Dermis blood vessel endothelial cell (primary cell): Measurements from ENCODE around the gene ZNRF4. TPM values are rescaled to one million over a fixed set of nuclear protein-coding genes. Genes with fewer than 3 reads are reported as not detected.
"Not testable (repeated sequence)": the region's sequence is repeated elsewhere in the genome, so short reads cannot be mapped to it uniquely, and the experiment has no call there.

Experiments used
- DNase-seq: peaks from one replicate; pipeline ENCODE4 v3.0.0; 2010
- total RNA-seq: library from RNA; depleted of rRNA; stranded (reverse); fragments of >200 nt; gene quantifications from 2 replicates; pipeline ENCODE4 v1.2.3, GENCODE V29; 2014

ZNRF4 gene
- total RNA-seq, 1 donor from 2014 or later: not detected

GRCh38 chr19:5478241-5478924 lies 23.2 kb downstream of the ZNRF4 start:
- DNase-seq: no peak

GRCh38 chr19:5478925-5479588 lies 23.8 kb downstream of the ZNRF4 start:
- no peak for DNase-seq

DNA sequence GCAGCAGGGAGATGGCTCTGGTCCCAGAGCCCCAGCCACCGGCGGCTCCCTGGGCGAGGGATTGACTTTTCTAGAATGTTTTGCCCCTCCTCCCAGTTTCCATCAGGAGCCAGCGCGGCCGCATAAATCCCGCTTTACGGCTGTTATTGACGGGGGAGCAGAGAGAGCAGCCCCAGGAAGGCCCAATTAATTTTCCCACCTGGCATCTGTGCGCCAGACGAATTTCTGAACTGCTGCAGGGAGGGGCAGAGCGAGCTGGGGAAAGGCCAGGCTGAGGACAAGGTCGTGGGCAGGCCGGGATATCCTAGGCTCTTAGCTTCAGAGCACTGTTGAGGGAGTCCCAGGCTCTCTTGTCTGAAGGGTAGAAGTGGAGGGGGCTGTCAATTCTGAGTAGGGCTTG lies 24.7 kb downstream of the ZNRF4 start:
- DNase-seq: no peak

- DNase-seq: peak; percentile 43
Measured at GRCh38 chr19:5480427-5480836, 25.2 kb downstream of the ZNRF4 start.

DNA sequence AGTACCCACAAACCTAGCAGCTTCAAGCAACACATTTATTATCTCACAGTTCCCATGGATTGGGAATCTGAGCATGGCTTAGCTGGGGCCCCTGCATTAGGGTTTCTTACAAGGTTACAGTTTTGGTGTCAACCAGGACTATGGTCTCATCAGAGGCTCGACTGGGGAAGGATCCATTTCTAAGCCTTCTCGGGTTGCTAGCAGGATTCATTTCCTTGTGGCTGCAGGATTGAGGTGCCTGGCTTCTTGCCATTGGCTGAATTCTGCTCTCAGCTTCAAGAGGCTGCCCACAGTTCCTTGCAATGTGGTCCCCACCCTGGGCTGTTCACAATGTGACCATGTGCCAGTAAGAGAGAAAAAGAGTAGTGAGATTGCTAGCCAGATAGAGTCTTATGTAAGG lies 26.7 kb downstream of the ZNRF4 start:
- no peak for DNase-seq

DNA sequence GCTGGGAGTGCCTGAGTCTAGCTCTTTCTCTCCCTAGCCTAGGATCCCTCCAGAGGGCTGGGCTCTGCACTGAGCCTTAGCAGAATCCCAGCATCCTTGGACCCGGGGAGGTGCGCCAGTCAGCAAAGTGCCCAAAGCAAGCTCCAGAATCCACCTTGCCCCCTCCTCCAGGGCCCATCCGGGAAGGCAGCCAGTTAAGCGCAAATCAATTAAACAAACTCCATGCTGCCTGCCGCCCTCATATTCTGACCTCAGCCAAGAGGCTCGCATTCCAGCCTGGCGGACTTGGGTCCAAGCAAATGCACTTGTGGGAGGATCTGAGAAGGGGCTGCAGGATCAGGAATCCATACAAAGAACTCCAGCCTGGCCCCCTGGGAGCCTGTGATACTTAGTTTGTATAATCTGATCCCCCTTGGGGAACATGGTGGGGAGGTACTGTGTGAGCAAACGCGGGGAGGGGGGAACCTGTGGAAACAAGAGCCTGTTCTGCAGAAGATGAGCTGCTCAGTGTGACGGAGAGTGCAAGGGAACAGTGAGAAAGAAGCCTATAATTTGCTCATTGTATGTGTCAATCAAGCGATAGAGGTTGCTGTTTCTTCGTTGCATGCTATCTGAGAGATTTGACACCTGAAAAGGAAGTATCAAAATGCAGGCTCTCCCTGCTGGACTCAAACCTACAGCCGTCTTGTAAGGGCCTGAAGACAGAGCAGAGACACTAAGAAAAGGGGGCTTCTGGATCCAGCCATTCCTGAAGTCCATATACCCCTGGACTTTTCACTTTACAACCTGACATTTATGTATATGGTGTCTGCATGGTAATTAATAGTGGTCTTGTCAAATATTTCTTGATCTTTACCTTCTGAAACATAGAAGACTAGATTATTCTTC lies 29.4 kb downstream of the ZNRF4 start:
- DNase-seq: no peak

GRCh38 chr19:5485286-5485636 lies 30.0 kb downstream of the ZNRF4 start:
- no peak for DNase-seq

- DNase-seq: not testable (repeated sequence)
Measured at GRCh38 chr19:5485658-5486057, 30.4 kb downstream of the ZNRF4 start.

DNA sequence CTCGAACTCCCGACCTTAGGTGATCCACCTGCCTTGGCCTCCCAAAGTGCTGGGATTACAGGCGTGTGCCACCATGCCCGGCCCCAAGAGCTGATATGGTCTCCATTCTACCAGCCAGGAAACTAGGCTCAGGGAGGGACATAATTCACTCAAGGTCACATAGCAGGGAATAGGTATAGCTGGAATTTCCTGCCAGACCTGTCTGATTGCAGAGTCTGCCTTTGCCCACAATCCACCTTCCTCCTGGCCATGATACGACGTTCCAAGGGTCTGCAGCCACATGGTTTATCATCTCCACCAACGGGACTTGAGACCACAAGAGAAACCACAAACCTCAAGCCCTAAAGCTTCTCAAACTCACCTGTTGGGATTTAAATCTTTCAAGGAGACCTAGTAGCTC lies 32.0 kb downstream of the ZNRF4 start:
- no peak for DNase-seq

GRCh38 chr19:5489551-5489950 lies 34.3 kb downstream of the ZNRF4 start:
- DNase-seq: no peak

DNA sequence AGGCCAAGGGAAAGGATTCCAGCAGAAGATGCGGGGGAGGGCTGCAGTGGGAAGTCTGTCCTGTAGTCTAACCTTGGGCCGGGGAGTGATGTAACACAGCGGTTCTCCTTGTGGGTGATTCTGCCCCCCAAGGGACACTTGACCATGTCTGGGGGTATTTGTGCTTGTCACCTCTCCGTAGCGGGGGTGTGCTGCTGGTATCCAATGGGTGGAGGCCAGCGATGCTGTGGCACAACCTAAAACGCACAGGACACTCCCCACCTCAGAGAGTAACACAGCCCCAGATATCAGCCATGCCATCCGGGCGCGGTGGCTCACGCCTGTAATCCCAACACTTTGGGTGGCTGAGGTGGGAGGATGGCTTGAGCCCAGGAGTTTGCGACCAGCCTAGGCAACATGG lies 36.3 kb downstream of the ZNRF4 start:
- no peak for DNase-seq

DNA sequence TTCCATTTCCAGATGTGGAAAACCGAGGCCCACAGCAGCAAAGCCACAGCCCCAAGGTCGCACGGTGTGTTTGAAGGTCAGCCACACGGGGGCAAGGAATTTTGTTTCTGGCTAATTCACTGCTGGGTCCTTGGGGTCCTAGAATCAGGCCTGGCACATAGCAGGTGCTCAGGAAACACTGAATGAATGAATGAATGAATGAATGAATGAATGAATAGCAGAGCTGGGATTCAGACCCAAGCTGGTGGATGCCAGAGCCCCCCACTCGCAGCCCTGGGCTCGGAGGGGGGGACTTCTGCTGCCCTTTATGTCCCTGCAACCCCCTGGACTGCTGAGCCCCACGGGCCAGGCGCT lies 37.0 kb downstream of the ZNRF4 start:
- no peak for DNase-seq

- no peak for DNase-seq
Measured at GRCh38 chr19:5492635-5493409, 37.6 kb downstream of the ZNRF4 start.

DNA sequence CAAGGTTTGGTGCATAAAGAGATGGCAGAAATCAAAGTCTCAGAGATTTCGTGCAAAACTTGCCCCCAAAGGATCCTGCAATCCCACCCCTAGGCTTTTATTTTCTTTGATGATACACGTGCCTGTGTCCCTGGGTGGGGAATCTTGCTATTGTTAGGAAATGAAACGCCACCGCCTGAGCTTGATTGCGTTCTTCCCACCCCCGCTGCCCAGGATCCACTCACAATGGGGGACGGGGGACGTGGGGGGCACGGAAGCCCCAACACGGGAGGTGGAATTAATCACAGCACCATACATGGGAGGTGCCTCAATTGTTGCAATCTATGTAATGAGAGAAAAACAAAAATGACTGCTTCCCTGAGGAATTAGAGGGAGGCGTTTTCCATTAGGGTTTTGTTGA lies 39.6 kb downstream of the ZNRF4 start:
- no peak for DNase-seq

DNA sequence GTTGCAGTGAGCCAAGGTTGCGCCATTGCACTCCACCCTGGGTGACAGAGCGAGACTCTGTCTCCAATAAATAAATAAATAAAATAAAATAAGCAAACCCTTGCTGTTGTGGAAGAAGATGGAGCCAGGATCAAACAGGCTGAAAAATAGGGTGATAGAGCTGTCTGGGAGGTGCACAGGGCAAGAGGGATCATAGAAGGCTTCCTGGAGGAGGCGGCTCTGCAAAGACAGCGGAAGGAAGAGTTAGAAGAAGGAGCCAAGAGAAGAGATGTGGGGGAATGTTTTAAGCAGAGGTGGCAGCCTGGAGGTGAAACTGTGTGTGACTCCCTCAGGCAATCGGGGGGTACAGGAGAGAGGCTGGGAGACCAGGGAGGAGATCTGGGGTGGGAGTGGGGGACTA lies 40.6 kb downstream of the ZNRF4 start:
- no peak for DNase-seq

DNA sequence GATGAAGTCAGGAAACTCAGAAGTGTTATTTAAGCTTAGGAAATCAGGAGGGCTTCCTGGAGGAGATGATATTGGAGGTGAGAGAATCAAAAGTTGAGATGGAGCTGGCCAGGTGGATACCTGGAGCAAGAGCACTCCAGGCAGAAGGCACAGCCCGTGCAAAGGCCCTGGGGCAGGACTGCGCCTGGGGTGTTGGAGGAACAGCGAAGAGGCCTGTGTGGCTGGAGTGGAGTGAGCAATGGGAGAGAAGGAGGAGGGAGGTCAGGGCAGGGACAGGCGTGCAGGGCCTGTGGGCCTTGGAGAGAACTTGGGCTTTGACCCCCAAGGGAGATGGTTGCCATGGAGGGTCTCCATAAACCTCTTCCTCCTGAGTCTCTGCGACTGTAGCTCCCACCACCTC lies 42.1 kb downstream of the ZNRF4 start:
- no peak for DNase-seq

DNA sequence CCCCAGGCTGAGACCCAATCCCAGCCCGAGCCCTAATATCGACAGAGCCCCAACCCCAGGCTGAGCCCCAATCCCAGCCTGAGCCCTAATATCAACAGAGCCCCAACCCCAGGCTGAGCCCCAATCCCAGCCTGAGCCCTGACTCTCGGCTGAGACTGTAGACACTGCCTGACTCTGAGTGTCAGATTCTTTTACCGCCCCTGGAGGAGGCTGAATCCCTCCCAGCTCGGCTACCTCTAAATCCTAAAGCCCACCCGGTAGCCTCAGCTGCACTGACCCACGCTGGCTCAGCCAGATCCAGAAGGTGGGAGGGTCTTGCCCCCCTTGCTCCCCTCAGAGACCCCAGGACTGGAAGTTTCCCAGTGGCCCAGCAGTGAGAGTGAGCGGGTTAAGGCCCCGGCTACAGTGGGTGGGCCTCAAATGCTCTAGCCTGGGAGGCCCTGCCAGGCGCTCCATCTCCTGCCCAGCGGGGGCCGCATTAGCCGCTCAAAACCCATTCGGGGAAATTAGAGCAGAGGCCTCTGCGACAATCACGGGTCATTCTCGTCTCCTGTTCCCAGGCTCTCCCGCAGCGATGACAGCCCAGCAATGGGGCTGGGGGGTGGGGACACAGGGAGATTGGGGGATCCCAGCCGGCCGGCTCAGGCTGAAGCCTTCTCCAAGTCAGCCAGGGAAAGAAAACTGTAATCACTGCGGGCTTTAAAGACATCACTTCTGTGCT lies 43.8 kb downstream of the ZNRF4 start:
- DNase-seq: no peak

- no peak for DNase-seq
Measured at GRCh38 chr19:5501907-5502306, 46.7 kb downstream of the ZNRF4 start.

DNA sequence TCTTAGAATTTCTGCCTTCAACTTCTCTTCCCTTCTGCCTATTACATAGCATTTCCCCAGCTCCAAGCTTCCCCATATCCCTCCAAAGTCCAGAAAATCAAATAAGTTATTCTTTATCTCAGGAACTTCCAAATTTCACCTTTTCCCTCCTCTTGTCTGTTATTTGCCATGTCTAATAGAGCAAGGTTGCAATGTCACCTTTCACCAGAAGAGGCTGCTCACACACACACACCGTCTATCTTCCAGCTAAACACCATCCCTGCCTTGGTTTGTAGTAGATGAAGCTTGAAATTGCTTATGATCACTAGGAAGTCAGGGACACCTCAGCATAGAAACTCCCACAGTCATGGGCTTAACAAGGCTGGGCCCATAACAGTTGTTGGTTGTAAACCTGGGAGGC lies 48.4 kb downstream of the ZNRF4 start:
- no peak for DNase-seq

GRCh38 chr19:5504114-5504513 lies 48.9 kb downstream of the ZNRF4 start:
- DNase-seq: no peak
